ENCODE data around the gene PCDH1. TPM values are rescaled to one million over a fixed set of nuclear protein-coding genes. Genes with fewer than 3 reads are reported as not detected.

The PCDH1 gene
- total RNA-seq, 1 donor from 2014 or later, result 16.1 TPM

- H3K36me3 ChIP-seq, result peaks cover 10% of the 10 kb centered on the region
- no peak for DNase-seq
- peak overlapping the region; percentile 85 for H3K4me3 ChIP-seq
- peak overlapping the region; percentile 98 for H3K27ac ChIP-seq (replicated peaks)
- H3K4me1 ChIP-seq, result peaks cover 75% of the 10 kb centered on the region
- no peaks in the 10 kb centered on the region for H3K9me3 ChIP-seq (replicated peaks)
- peaks cover 2% of the 10 kb centered on the region for H3K27me3 ChIP-seq (ENCODE audit: low read depth)
- no peak for TF ChIP-seq CTCF (IDR thresholded peaks at IDR 0.05; ENCODE audit: borderline replicate concordance)
- intact Hi-C loops (cut with micrococcal nuclease), result no loop called here
These were observed 26.9 kb downstream of the PCDH1 start for GRCh38 chr5:141851195-141851874.

- Histone ChIP-seq H3K4me3 (peak overlapping the region; percentile 85), H3K4me1 (peaks cover 75% of the 10 kb centered on the region), H3K27me3 (ENCODE audit: low read depth) (peaks cover 8% of the 10 kb centered on the region), H3K36me3 (peaks cover 10% of the 10 kb centered on the region), H3K9me3 (replicated peaks) (no peaks in the 10 kb centered on the region), H3K27ac (replicated peaks) (peak overlapping the region; percentile 98)
- TF ChIP-seq CTCF (IDR thresholded peaks at IDR 0.05; ENCODE audit: borderline replicate concordance), result no peak
- no peak for DNase-seq
- intact Hi-C loops (cut with micrococcal nuclease), result no loop called here
These were observed 27.4 kb downstream of the PCDH1 start for GRCh38 chr5:141850786-141851185.

- Histone ChIP-seq H3K36me3 (peaks cover 10% of the 10 kb centered on the region), H3K27ac (replicated peaks) (peak overlapping the region; percentile 98), H3K4me3 (peak overlapping the region; percentile 85), H3K4me1 (peaks cover 74% of the 10 kb centered on the region), H3K9me3 (replicated peaks) (no peaks in the 10 kb centered on the region), H3K27me3 (ENCODE audit: low read depth) (peaks cover 11% of the 10 kb centered on the region)
- intact Hi-C loops (cut with micrococcal nuclease), result no loop called here
- DNase-seq, result peak; percentile 48
- TF ChIP-seq CTCF (IDR thresholded peaks at IDR 0.05; ENCODE audit: borderline replicate concordance), result no peak
These were observed 27.9 kb downstream of the PCDH1 start for GRCh38 chr5:141850244-141850768.

GRCh38 chr5:141849415-141850243 is 28.6 kb downstream of the PCDH1 start:
- H3K9me3 ChIP-seq (replicated peaks), result no peaks in the 10 kb centered on the region
- TF ChIP-seq CTCF (IDR thresholded peaks at IDR 0.05; ENCODE audit: borderline replicate concordance), result peak; percentile 47
- peak overlapping the region; percentile 98 for H3K27ac ChIP-seq (replicated peaks)
- H3K4me3 ChIP-seq, result peak overlapping the region; percentile 85
- DNase-seq, result peak; percentile 90
- H3K4me1 ChIP-seq, result peaks cover 69% of the 10 kb centered on the region
- intact Hi-C loops (cut with micrococcal nuclease), result no loop called here
- peaks cover 9% of the 10 kb centered on the region for H3K36me3 ChIP-seq
- peaks cover 18% of the 10 kb centered on the region for H3K27me3 ChIP-seq (ENCODE audit: low read depth)

- Histone ChIP-seq H3K9me3 (replicated peaks) (no peaks in the 10 kb centered on the region), H3K27ac (replicated peaks) (peak overlapping the region; percentile 98), H3K4me3 (peak overlapping the region; percentile 85), H3K36me3 (peaks cover 4% of the 10 kb centered on the region), H3K4me1 (peaks cover 75% of the 10 kb centered on the region), H3K27me3 (ENCODE audit: low read depth) (peaks cover 22% of the 10 kb centered on the region)
- no peak for TF ChIP-seq CTCF (IDR thresholded peaks at IDR 0.05; ENCODE audit: borderline replicate concordance)
- intact Hi-C loops (cut with micrococcal nuclease), result no loop called here
- peak; percentile 60 for DNase-seq
These were observed 29.3 kb downstream of the PCDH1 start for GRCh38 chr5:141848744-141849414.
